ENCODE measurements around the gene KDM2A.

Gene KDM2A

DNA sequence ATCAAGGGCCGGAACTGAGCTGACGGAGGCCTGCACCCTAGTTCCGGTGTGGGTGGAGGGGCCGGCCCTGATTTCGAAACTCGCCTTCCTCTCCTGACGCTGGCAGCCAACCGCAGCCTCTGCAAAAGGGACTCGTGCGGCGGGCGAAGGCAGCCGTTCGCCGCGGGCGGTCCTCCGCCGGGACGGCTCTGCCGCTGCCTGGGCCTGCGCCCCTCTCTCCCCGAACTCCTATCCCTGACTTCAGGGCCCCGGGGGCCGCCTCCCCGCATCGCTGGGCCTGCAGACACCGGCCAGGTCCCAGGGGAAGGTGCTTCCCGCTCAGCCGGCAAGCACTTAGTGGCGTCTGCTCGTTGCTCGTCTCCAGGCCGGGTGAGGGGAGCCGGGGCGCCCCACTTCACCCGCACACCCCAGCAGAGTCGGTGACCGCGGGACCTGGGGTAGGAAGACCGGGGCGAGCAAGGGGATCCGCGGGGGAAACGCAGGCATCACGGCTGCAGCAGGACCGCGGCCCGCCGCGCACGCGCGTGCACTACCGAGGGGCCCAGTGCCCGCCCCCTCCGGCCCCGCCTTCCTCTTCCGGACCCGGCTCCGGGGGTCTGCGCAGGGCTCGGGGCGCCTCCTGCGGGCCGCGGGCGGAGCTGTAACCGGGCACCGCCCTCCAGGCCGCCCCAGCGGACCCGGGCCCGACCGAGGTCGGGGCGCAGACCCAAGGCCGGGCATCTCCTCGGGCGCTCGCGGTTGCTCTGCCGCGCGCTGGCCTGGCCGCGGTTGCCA is 169.6 kb downstream of the KDM2A start (continued):
- TF ChIP-seq, protein P1, sequence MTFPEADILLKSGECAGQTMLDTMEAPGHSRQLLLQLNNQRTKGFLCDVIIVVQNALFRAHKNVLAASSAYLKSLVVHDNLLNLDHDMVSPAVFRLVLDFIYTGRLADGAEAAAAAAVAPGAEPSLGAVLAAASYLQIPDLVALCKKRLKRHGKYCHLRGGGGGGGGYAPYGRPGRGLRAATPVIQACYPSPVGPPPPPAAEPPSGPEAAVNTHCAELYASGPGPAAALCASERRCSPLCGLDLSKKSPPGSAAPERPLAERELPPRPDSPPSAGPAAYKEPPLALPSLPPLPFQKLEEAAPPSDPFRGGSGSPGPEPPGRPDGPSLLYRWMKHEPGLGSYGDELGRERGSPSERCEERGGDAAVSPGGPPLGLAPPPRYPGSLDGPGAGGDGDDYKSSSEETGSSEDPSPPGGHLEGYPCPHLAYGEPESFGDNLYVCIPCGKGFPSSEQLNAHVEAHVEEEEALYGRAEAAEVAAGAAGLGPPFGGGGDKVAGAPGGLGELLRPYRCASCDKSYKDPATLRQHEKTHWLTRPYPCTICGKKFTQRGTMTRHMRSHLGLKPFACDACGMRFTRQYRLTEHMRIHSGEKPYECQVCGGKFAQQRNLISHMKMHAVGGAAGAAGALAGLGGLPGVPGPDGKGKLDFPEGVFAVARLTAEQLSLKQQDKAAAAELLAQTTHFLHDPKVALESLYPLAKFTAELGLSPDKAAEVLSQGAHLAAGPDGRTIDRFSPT (tag by site-specific recombination; IDR thresholded peaks at IDR 0.05) = peak; percentile 79
- TF ChIP-seq, protein P2, sequence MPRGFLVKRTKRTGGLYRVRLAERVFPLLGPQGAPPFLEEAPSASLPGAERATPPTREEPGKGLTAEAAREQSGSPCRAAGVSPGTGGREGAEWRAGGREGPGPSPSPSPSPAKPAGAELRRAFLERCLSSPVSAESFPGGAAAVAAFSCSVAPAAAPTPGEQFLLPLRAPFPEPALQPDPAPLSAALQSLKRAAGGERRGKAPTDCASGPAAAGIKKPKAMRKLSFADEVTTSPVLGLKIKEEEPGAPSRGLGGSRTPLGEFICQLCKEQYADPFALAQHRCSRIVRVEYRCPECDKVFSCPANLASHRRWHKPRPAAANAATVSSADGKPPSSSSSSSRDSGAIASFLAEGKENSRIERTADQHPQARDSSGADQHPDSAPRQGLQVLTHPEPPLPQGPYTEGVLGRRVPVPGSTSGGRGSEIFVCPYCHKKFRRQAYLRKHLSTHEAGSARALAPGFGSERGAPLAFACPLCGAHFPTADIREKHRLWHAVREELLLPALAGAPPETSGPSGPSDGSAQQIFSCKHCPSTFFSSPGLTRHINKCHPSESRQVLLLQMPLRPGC (tag by site-specific recombination; IDR thresholded peaks at IDR 0.05) = no peak
- TF ChIP-seq ZFHX2 (tag by site-specific recombination; conservative IDR thresholded peaks at IDR 0.05) = peak; percentile 48
- TF ChIP-seq ZNF843 (tag by site-specific recombination; IDR thresholded peaks at IDR 0.05) = peak; percentile 27; the same call in 1 of the 2 replicates
- peak; percentile 73 for TF ChIP-seq ZIC2 (tag by site-specific recombination; IDR thresholded peaks at IDR 0.05)
- TF ChIP-seq, protein P3, sequence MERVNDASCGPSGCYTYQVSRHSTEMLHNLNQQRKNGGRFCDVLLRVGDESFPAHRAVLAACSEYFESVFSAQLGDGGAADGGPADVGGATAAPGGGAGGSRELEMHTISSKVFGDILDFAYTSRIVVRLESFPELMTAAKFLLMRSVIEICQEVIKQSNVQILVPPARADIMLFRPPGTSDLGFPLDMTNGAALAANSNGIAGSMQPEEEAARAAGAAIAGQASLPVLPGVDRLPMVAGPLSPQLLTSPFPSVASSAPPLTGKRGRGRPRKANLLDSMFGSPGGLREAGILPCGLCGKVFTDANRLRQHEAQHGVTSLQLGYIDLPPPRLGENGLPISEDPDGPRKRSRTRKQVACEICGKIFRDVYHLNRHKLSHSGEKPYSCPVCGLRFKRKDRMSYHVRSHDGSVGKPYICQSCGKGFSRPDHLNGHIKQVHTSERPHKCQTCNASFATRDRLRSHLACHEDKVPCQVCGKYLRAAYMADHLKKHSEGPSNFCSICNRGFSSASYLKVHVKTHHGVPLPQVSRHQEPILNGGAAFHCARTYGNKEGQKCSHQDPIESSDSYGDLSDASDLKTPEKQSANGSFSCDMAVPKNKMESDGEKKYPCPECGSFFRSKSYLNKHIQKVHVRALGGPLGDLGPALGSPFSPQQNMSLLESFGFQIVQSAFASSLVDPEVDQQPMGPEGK (tag by site-specific recombination; IDR thresholded peaks at IDR 0.05) = peak; percentile 82
- peak; percentile 67 for TF ChIP-seq ZNF600 (tag by site-specific recombination; IDR thresholded peaks at IDR 0.05)
- no peak for TF ChIP-seq ZNF16 (tag by site-specific recombination; IDR thresholded peaks at IDR 0.05; ENCODE audit: low read depth)
- TF ChIP-seq, protein P4, sequence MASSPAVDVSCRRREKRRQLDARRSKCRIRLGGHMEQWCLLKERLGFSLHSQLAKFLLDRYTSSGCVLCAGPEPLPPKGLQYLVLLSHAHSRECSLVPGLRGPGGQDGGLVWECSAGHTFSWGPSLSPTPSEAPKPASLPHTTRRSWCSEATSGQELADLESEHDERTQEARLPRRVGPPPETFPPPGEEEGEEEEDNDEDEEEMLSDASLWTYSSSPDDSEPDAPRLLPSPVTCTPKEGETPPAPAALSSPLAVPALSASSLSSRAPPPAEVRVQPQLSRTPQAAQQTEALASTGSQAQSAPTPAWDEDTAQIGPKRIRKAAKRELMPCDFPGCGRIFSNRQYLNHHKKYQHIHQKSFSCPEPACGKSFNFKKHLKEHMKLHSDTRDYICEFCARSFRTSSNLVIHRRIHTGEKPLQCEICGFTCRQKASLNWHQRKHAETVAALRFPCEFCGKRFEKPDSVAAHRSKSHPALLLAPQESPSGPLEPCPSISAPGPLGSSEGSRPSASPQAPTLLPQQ (tag by site-specific recombination; IDR thresholded peaks at IDR 0.05) = peak; percentile 55; the same call in 1 of the 2 replicates
- peak; percentile 58; the same call in 1 of the 2 replicates for TF ChIP-seq ZNF423 (tag by site-specific recombination; IDR thresholded peaks at IDR 0.05)
- TF ChIP-seq REPIN1 (tag by site-specific recombination; IDR thresholded peaks at IDR 0.05; ENCODE audit: low read depth) = no peak; the same call in 1 of the 2 replicates
- peak; percentile 61; the same call in 1 of the 2 replicates for TF ChIP-seq ZNF561 (tag by site-specific recombination; IDR thresholded peaks at IDR 0.05; ENCODE audit: borderline replicate concordance)

DNA sequence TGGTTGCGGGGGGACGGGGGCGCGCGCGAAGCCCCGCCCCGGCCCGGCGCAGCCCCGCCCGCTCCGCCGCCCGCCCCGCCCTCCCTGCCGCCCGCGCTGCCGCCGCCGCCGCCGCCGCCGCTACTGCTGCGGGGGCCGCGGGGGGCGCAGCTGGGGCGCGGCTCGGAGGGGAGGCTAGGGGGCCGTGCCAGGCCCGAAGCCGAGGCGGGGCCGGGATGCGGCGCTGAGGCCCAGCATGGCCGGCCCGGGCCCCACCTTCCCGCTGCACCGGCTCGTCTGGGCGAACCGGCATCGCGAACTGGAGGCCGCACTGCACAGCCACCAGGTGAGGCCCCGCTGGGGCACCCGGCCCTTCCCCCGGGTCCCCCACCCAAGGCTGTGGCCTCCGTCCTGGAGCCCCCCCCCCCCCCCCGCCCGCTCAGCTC is 170.2 kb downstream of the KDM2A start, which contains the start of gene ANKRD13D:
Gene ANKRD13D (plus strand): TSS at position 78 of the 425 bp plus-strand sequence. CDS start 158 bp downstream, at position 236.
- Histone ChIP-seq H3K27ac (ENCODE audit: extremely low read depth, low read depth, low read length) (peak within 1 kb of the TSS; percentile 93), H3K9me3 (ENCODE audit: control insufficient read depth, insufficient read depth, low read depth, low read length) (no peaks in the 10 kb centered on the region), H3K4me1 (ENCODE audit: control insufficient read depth, insufficient read depth, low read length) (no peaks in the 10 kb centered on the region), H3K4me3 (ENCODE audit: low read depth, low read length) (peak within 1 kb of the TSS; percentile 81), H3K36me3 (ENCODE audit: control insufficient read depth in 2 of 2, insufficient read depth in 1 of 2, low read length in 2 of 2) (peaks cover 3 to 71% of the 10 kb centered on the region in 2 experiments; a peak in 2 of 3 replicates)
- TF ChIP-seq MEIS1 (CRISPR knock-in tag; IDR thresholded peaks at IDR 0.05; ENCODE audit: borderline replicate concordance) (no peak), ZNF175 (tag by site-specific recombination; IDR thresholded peaks at IDR 0.05) (no peak), ZNF2 (tag by site-specific recombination; IDR thresholded peaks at IDR 0.05) (no peak), ZNF830 (tag by site-specific recombination; IDR thresholded peaks at IDR 0.05; ENCODE audit: low read depth) (no peak), ZNF341 (tag by site-specific recombination; IDR thresholded peaks at IDR 0.05; ENCODE audit: low read depth) (no peak), WT1 (tag by site-specific recombination; IDR thresholded peaks at IDR 0.05) (no peak)
- TF ChIP-seq, protein P4 (tag by site-specific recombination; IDR thresholded peaks at IDR 0.05) = 0 out of 2 replicates have a peak, but pooled peaks have one; percentile 19
- ChIA-PET POLR2A (interaction anchor here (0.6 to 3.0 kb wide), 11 partner anchors 11 to 224 kb away, joined by 3 to 26 read pairs (median 4); partner anchors contain the start of genes RAD9A and SSH3), CTCF (interaction anchor here (0.6 to 3.9 kb wide), 5 partner anchors 18 to 207 kb away, joined by 3 to 17 read pairs (median 4); no protein-coding TSS in a partner anchor)
